Measurements from ENCODE around the gene ENPEP.

Gene ENPEP

GRCh38 chr4:110493520-110493919, 17.6 kb downstream of the ENPEP start:
- no peak for TF ChIP-seq CTCF (IDR thresholded peaks at IDR 0.05)

- no peak for TF ChIP-seq CTCF (IDR thresholded peaks at IDR 0.05)
Observed at GRCh38 chr4:110498420-110498819, 22.5 kb downstream of the ENPEP start.

GRCh38 chr4:110499126-110499525, 23.2 kb downstream of the ENPEP start:
- TF ChIP-seq CTCF (IDR thresholded peaks at IDR 0.05) = no peak

- TF ChIP-seq CTCF (IDR thresholded peaks at IDR 0.05) = no peak
Observed at GRCh38 chr4:110501826-110502225, 25.9 kb downstream of the ENPEP start.

- no peak for TF ChIP-seq CTCF (IDR thresholded peaks at IDR 0.05)
Observed at GRCh38 chr4:110503270-110504083, 27.5 kb downstream of the ENPEP start.

GRCh38 chr4:110504084-110504435, 28.1 kb downstream of the ENPEP start:
- no peak for TF ChIP-seq CTCF (IDR thresholded peaks at IDR 0.05)

GRCh38 chr4:110505440-110505839, 29.5 kb downstream of the ENPEP start:
- no peak for TF ChIP-seq CTCF (IDR thresholded peaks at IDR 0.05)
